GOT3 (cell line): ENCODE data around the gene WFDC1.

Source experiments
- DNase-seq: peaks from one replicate; lab custom pipeline; 2025; ENCODE audit warnings: mixed read lengths; lab: John Stamatoyannopoulos, UW

The WFDC1 gene

GRCh38 chr16:84272740-84273320 is 21.8 kb upstream of the WFDC1 start:
- no peak for DNase-seq

- DNase-seq = no peak
Measured at GRCh38 chr16:84274515-84274914, 20.2 kb upstream of the WFDC1 start.

- DNase-seq = no peak
Measured at GRCh38 chr16:84275585-84276151, 19.0 kb upstream of the WFDC1 start.

GRCh38 chr16:84277244-84277823 is 17.3 kb upstream of the WFDC1 start:
- DNase-seq = no peak

GRCh38 chr16:84278333-84278732 is 16.3 kb upstream of the WFDC1 start:
- no peak for DNase-seq

GRCh38 chr16:84278968-84279367 is 15.7 kb upstream of the WFDC1 start:
- no peak for DNase-seq

- DNase-seq = no peak
Measured at GRCh38 chr16:84279881-84280280, 14.8 kb upstream of the WFDC1 start.

GRCh38 chr16:84281074-84281473 is 13.6 kb upstream of the WFDC1 start:
- DNase-seq = no peak

- DNase-seq = no peak
Measured at GRCh38 chr16:84282533-84282932, 12.1 kb upstream of the WFDC1 start.

- no peak for DNase-seq
Measured at GRCh38 chr16:84283314-84284153, 11.1 kb upstream of the WFDC1 start.

GRCh38 chr16:84284154-84284722 is 10.4 kb upstream of the WFDC1 start:
- no peak for DNase-seq

GRCh38 chr16:84286578-84287240 is 8.0 kb upstream of the WFDC1 start:
- DNase-seq = no peak

GRCh38 chr16:84288902-84289301 is 5.8 kb upstream of the WFDC1 start:
- DNase-seq = no peak

GRCh38 chr16:84291226-84291625 is 3.5 kb upstream of the WFDC1 start:
- DNase-seq = no peak

- DNase-seq = no peak
Measured at GRCh38 chr16:84292011-84292410, 2.7 kb upstream of the WFDC1 start.

GRCh38 chr16:84293406-84293805 is 1.3 kb upstream of the WFDC1 start:
- DNase-seq = no peak

GRCh38 chr16:84294117-84294516 is 561 bp upstream of the WFDC1 start:
- no peak for DNase-seq

GRCh38 chr16:84295203-84295860 is 654 bp downstream of the WFDC1 start:
- DNase-seq = no peak

GRCh38 chr16:84298376-84298899 is 3.8 kb downstream of the WFDC1 start:
- no peak for DNase-seq

- no peak for DNase-seq
Measured at GRCh38 chr16:84299734-84300440, 5.2 kb downstream of the WFDC1 start.
